ENCODE data around the gene SERAC1. TPM values are rescaled to one million over a fixed set of nuclear protein-coding genes. Genes with fewer than 3 reads are reported as not detected.

SERAC1 gene
- total and polyA plus RNA-seq, 2 of the 4 experiments (the other 2 are of a cell fraction), result 7.7 to 15.6 TPM

DNA sequence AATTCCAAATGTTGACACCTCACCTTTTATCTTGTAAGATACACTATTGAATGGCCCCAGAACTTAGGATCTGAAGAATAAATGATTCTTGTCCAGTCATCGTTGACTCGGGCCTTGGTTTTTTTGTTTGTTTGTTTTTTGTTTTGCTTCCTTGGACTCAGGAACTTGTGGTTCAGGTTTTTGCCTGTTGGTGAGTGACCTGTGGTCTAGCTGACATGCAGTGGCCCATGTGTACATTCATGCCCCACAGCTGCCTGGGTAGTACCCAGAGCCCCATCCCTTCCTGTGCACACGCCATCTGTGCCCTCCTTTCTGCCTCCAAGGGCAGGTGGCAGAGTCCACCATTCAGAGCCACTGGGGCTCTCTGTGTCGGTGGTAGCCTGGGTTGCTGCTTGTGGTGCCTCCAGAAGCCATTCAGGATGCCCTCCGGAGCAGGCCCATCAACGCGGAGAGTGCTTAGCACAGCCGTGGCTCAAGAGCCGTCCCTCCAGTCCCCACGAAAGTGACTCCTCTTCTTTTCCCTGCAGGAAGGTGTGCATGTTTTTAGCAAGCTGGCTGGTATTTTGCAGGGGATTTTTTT, 100.5 kb downstream of the SERAC1 start:
- DNase-seq, result no peak
- TF ChIP-seq MAZ (IDR thresholded peaks at IDR 0.05; ENCODE audit: borderline replicate concordance, low read depth, low read length) (no peak), NFE2L2 (IDR thresholded peaks at IDR 0.05; ENCODE audit: low read depth, low read length) (0 out of 2 replicates have a peak, but pooled peaks have one; percentile 8)
- TF ChIP-seq, protein P1, sequence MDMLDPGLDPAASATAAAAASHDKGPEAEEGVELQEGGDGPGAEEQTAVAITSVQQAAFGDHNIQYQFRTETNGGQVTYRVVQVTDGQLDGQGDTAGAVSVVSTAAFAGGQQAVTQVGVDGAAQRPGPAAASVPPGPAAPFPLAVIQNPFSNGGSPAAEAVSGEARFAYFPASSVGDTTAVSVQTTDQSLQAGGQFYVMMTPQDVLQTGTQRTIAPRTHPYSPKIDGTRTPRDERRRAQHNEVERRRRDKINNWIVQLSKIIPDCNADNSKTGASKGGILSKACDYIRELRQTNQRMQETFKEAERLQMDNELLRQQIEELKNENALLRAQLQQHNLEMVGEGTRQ (IDR thresholded peaks at IDR 0.05; ENCODE audit: low read depth, low read length), result no peak
- H3K23ac ChIP-seq (ENCODE audit: low read depth, low read length), result peak overlapping the region; percentile 46; the same call in 1 of the 2 replicates
- CTCF ChIA-PET, result no interaction called here
- peak overlapping the region; percentile 89 for H2BK120ac ChIP-seq (ENCODE audit: low read depth, low read length)
- no peak overlapping the region for H2AFZ ChIP-seq (replicated peaks; ENCODE audit: low read length, poor library complexity)
- BruUV-seq (replicated peaks), result no TSS peak
- peak overlapping the region; percentile 77 for H4K91ac ChIP-seq (ENCODE audit: insufficient read depth, low read depth, low read length)
- no peak overlapping the region for H4K5ac ChIP-seq (ENCODE audit: low read depth, low read length)
- H3K9me3 ChIP-seq (ENCODE audit: control insufficient read depth, insufficient read depth, low read length), result no peaks in the 10 kb centered on the region
- H3K36me3 ChIP-seq (ENCODE audit: control insufficient read depth, insufficient read depth, low read length), result peaks cover 70% of the 10 kb centered on the region
- peaks cover 2 to 67% of the 10 kb centered on the region in 2 experiments; a peak in 2 of 4 replicates for H3K79me1 ChIP-seq (ENCODE audit: low read depth in 1 of 2, low read length in 2 of 2)
- 100% methylated on average over 1 of the region's 10 CpGs; no CpG with 5 or more reads in 1 of the 2 experiments for WGBS, 2 experiments (ENCODE audit: extremely low coverage in 2 of 2, insufficient read length in 1 of 2)
- peak overlapping the region; percentile 12 for H3K14ac ChIP-seq (replicated peaks; ENCODE audit: low read depth, low read length)
- no peaks in the 10 kb centered on the region for H3K27me3 ChIP-seq (ENCODE audit: control insufficient read depth, insufficient read depth, low read length)
- no peak overlapping the region; the same call in 1 of the 2 replicates for H3K27ac ChIP-seq (ENCODE audit: insufficient read depth, low read length)
- intact Hi-C loops (cut with micrococcal nuclease) (loop anchor here (10.0 kb wide), 1 partner anchor 753 kb away; no protein-coding TSS in a partner anchor), in situ Hi-C loops (cut with MboI; ENCODE audit: low sequenced_read_pairs) (no loop called here), dilution Hi-C loops (cut with HindIII; ENCODE audit: low sequenced_read_pairs, unreplicated experiment) (no loop called here)
- no peak overlapping the region; the same call in 1 of the 2 replicates for H3K56ac ChIP-seq (ENCODE audit: extremely low read depth, insufficient read depth, low read length)
- H3K4me3 ChIP-seq (ENCODE audit: insufficient read depth, low read depth, low read length), result no peak overlapping the region
- H3K4me2 ChIP-seq (ENCODE audit: low read depth, low read length), result no peak overlapping the region
- peak overlapping the region; percentile 35; the same call in 1 of the 3 replicates for H2BK15ac ChIP-seq (ENCODE audit: low read depth, low read length)
- peak overlapping the region; percentile 83; the same call in 1 of the 2 replicates for H2AK5ac ChIP-seq (ENCODE audit: low read depth, low read length)
- H3K4me1 ChIP-seq (ENCODE audit: control insufficient read depth, insufficient read depth, low read length), result peaks cover 17% of the 10 kb centered on the region
- peaks cover 22% of the 10 kb centered on the region for H3K9me1 ChIP-seq (ENCODE audit: insufficient read depth, low read length)
- H4K20me1 ChIP-seq (ENCODE audit: insufficient read depth, low read length), result no peaks in the 10 kb centered on the region
- POLR2A ChIA-PET (ENCODE audit: unreplicated experiment), result no interaction called here
- H2BK5ac ChIP-seq (ENCODE audit: low read depth, low read length, poor library complexity, severe bottlenecking), result peak overlapping the region; percentile 37
- H3K18ac ChIP-seq (ENCODE audit: low read depth, low read length), result no peak overlapping the region
- peak overlapping the region; percentile 68 for H3K4ac ChIP-seq (ENCODE audit: low read depth, low read length)
- no peak overlapping the region for H3K9ac ChIP-seq (ENCODE audit: low read depth, low read length)
- H2BK20ac ChIP-seq (ENCODE audit: low read depth, low read length), result peak overlapping the region; percentile 4
- H4K8ac ChIP-seq (ENCODE audit: low read depth in 2 of 2, low read length in 2 of 2), result peak overlapping the region in 1 of 2 experiments; percentile 74; a peak in 1 of 4 replicates
- ATAC-seq (ENCODE audit: low read depth), result no peak
- H2AK9ac ChIP-seq (replicated peaks; ENCODE audit: low read depth, low read length, poor library complexity), result no peak overlapping the region

All from IMR-90 (cell line).